Peyer's patch (tissue), 4 donors: ENCODE results near the gene VTI1A.

Experiments used
- POLR2A ChIP-seq, 2 donors: fragments of 450-650 bp; IDR thresholded peaks; one replicate each; pipeline ENCODE4 v1.5.1; 2017; ENCODE audit warnings: antibody characterized with exemption in 2 of 2, mild to moderate bottlenecking in 2 of 2, moderate library complexity in 2 of 2
- TF ChIP-seq, protein P1 (sequence below), 6 experiments: fragments of 450-650 bp in 4 of 6; fragments of 200-600 bp in 2 of 6; sonication (generic) in 1 of 6; IDR thresholded peaks; one replicate each; pipeline ENCODE4 v1.5.1; 2017 to 2019; ENCODE audit warnings: antibody characterized with exemption in 6 of 6, mild to moderate bottlenecking in 3 of 6, moderate library complexity in 1 of 6

DNA sequence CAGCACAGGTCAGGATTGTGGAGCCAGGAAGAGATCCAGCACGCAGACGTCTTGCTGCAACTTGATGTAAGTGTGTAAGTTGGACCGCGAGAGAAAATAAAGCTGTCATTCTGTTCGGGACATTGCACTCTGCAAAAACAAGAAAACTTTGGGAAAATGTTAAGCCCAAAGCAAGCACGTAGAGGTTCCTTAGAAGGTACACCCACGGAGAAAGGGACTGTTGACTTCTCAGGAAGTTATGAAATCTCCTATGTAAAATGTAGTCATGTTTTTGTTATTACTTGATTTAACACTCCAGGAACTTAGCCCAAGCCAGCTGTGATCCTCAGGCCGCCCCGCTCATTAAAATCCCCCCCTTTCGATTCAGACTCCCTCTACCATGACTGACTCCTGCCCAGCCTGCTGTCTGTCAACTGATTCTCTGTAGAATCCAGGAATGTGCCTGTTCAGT, 307.0 kb downstream of the VTI1A start:
- no peak for TF ChIP-seq POLR2A (IDR thresholded peaks at IDR 0.05)
- TF ChIP-seq, protein P1, sequence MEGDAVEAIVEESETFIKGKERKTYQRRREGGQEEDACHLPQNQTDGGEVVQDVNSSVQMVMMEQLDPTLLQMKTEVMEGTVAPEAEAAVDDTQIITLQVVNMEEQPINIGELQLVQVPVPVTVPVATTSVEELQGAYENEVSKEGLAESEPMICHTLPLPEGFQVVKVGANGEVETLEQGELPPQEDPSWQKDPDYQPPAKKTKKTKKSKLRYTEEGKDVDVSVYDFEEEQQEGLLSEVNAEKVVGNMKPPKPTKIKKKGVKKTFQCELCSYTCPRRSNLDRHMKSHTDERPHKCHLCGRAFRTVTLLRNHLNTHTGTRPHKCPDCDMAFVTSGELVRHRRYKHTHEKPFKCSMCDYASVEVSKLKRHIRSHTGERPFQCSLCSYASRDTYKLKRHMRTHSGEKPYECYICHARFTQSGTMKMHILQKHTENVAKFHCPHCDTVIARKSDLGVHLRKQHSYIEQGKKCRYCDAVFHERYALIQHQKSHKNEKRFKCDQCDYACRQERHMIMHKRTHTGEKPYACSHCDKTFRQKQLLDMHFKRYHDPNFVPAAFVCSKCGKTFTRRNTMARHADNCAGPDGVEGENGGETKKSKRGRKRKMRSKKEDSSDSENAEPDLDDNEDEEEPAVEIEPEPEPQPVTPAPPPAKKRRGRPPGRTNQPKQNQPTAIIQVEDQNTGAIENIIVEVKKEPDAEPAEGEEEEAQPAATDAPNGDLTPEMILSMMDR (IDR thresholded peaks at IDR 0.05): no peak
